ENCODE data around the gene METTL1. TPM values are rescaled to one million over a fixed set of nuclear protein-coding genes. Genes with fewer than 3 reads are reported as not detected.

The METTL1 gene
- total and polyA plus RNA-seq, 3 donors from 2014 or later: 16.7 to 28.8 (median 22.8) TPM

GRCh38 chr12:57758552-57759359 is 13.1 kb downstream of the METTL1 start:
- no peaks in the 10 kb centered on the region for H3K27me3 ChIP-seq
- no peaks in the 10 kb centered on the region for H3K36me3 ChIP-seq (ENCODE audit: low read depth, missing control alignments)
- no peaks in the 10 kb centered on the region for H3K9me3 ChIP-seq
- no peak overlapping the region for H3K4me3 ChIP-seq
- H3K4me1 ChIP-seq: peaks cover 14% of the 10 kb centered on the region
- DNase-seq: no peak
- 94 to 96% methylated on average over 9 to 25 of the region's 25 CpGs for WGBS, 2 donors
- H3K27ac ChIP-seq: no peak overlapping the region
- intact Hi-C loops (cut with DNase I; ENCODE audit: low total_unique reads): no loop called here
- no peak for TF ChIP-seq POLR2A (IDR thresholded peaks at IDR 0.05)
- TF ChIP-seq CTCF (IDR thresholded peaks at IDR 0.05): no peak

- peaks cover 17% of the 10 kb centered on the region for H3K4me1 ChIP-seq
- intact Hi-C loops (cut with DNase I; ENCODE audit: low total_unique reads): no loop called here
- WGBS, 2 donors: 83 to 87% methylated on average over 4 of the region's 4 CpGs
Measured at GRCh38 chr12:57757771-57758170, 14.1 kb downstream of the METTL1 start.

GRCh38 chr12:57756406-57757341 is 15.2 kb downstream of the METTL1 start:
- intact Hi-C loops (cut with DNase I; ENCODE audit: low total_unique reads): no loop called here
- H3K27ac ChIP-seq: no peak overlapping the region
- H3K4me1 ChIP-seq: peaks cover 19% of the 10 kb centered on the region
- H3K9me3 ChIP-seq: no peaks in the 10 kb centered on the region
- H3K36me3 ChIP-seq (ENCODE audit: low read depth, missing control alignments): no peaks in the 10 kb centered on the region
- TF ChIP-seq POLR2A (IDR thresholded peaks at IDR 0.05) (no peak), CTCF (IDR thresholded peaks at IDR 0.05) (peak in 2 of 3 experiments; percentile 16 to 45)
- no peaks in the 10 kb centered on the region for H3K27me3 ChIP-seq
- DNase-seq: peak; percentile 57
- WGBS, 2 donors: 48 to 68% methylated on average over 19 to 22 of the region's 22 CpGs
- H3K4me3 ChIP-seq: peak overlapping the region in 1 of 2 donors; percentile 70

More at GRCh38 chr12:57757771-57758170, 14.1 kb downstream of the METTL1 start:
- DNase-seq: no peak
- Histone ChIP-seq H3K27me3 (no peaks in the 10 kb centered on the region), H3K4me3 (no peak overlapping the region), H3K9me3 (no peaks in the 10 kb centered on the region), H3K27ac (no peak overlapping the region), H3K36me3 (ENCODE audit: low read depth, missing control alignments) (no peaks in the 10 kb centered on the region)
- TF ChIP-seq POLR2A (IDR thresholded peaks at IDR 0.05): no peak
- TF ChIP-seq CTCF (IDR thresholded peaks at IDR 0.05): no peak

GRCh38 chr12:57755454-57756372 is 16.2 kb downstream of the METTL1 start:
- TF ChIP-seq CTCF (IDR thresholded peaks at IDR 0.05): no peak
- no peak for TF ChIP-seq POLR2A (IDR thresholded peaks at IDR 0.05)
- WGBS, 2 donors: 2 to 16% methylated on average over 10 to 51 of the region's 76 CpGs
- peaks cover 27% of the 10 kb centered on the region for H3K4me1 ChIP-seq
- H3K36me3 ChIP-seq (ENCODE audit: low read depth, missing control alignments): no peaks in the 10 kb centered on the region
- no peak overlapping the region for H3K27ac ChIP-seq
- peak overlapping the region; percentile 70 to 71 for H3K4me3 ChIP-seq
- no peaks in the 10 kb centered on the region for H3K9me3 ChIP-seq
- H3K27me3 ChIP-seq: no peaks in the 10 kb centered on the region
- intact Hi-C loops (cut with DNase I; ENCODE audit: low total_unique reads): no loop called here
- DNase-seq: no peak
